Inflammatory macrophage treated with lipopolysaccharide for 1 hour (primary cell): ENCODE data around the gene KRTAP29-1.
"Not testable (repeated sequence)": the region's sequence is repeated elsewhere in the genome, so short reads cannot be mapped to it uniquely, and the experiment has no call there.

Source experiments
- DNase-seq, 2 donors: peaks; one replicate each; pipeline ENCODE4 v3.0.0-alpha.2; 2020 to 2022

KRTAP29-1 gene

GRCh38 chr17:41301916-41302901 is at the start of gene KRTAP29-1:
Gene KRTAP29-1 (minus strand): TSS chr17:41302851. CDS start chr17:41302851, 0 bp downstream.
- DNase-seq = peak in 1 of 2 donors; percentile 9

GRCh38 chr17:41351177-41351576 is 48.5 kb upstream of the KRTAP29-1 start:
- DNase-seq = no peak

DNA sequence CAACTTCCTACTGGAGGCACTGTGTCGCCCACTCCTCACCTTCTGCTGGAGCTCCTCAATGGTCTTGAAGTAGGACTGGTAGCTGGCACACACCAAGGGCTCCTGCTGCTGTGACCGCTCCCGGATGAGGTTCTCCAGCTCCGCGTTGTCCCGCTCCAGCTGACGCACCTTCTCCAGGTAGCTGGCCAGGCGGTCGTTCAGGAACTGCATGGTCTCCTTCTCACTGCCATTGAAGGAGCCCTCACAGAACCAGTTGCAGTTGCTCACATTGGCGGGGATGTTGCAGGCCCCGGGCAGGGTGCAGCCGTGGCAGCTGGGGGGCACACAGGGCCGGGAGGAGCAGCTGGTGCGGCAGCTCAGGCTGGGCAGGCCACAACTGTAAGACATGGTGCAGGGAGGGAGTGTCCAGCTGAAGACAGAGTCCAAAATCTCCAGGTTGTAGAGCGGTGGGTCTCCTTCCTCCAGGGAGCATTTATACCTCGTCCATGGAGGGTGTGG is 47.8 kb upstream of the KRTAP29-1 start, which contains the start of gene KRT33A:
TSS of gene KRT33A (minus strand) at position 448 of the 498 bp plus-strand sequence. CDS start at position 387, 61 bp downstream.
- DNase-seq = not testable (repeated sequence)

DNA sequence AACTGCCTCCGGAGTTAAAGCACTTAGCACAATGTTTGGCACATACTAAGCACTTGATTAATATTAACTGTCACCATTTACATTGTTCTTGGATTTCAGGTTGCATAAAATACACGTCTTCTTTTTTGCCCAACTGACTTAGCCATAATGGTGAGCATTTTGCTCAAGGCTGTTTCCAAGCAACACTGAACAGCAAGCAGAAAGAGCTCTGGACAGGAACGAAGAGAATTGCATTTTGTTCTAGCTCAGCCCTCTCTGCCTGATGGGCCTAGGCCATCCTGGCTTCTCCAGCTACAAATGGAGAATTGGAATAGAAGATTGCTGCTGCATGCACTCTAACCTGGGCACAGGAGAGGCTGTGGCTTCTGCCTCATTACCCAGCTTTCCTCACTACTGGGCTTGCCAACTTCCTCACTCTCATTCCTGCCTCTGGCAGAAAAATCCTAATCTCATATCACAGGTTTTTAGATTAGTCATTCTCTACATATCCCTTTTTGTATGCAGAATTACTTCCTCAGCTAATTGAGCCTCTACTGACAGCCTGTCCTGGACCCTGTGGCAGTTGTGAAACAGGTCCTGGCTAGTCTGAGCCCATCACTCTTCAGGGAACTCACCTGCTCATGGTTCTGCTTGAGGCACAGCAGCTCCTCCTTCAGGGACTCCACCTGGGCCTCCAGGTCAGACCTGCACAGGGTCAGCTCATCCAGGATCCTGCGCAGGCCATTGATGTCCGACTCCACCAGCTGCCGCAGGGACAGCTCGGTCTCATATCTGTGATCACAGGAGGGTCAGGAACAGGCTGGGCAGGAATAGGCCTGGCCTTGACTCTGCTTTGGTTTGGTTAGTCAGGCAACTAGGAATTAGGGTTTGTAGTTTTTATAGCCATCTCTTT is 45.5 kb upstream of the KRTAP29-1 start:
- no peak for DNase-seq

DNA sequence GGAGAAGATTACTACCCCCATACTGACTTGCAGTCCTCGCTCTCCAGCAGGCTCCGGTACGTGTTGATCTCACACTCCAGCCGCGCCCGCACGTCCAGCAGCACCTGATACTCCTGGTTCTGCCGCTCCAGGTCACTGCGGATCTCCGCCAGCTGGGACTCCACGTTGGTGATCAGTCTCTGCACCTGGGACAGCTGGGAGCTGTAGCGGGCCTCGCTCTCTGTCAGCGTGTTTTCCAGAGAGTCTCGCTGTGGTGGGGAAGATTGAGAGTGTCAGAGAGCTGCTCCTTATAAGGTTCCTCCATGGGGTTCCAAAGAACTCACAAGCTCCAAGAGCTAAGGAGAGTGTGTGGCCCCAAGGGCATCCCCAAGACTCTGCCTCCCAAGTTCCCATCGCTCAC is 43.8 kb upstream of the KRTAP29-1 start:
- DNase-seq = not testable (repeated sequence)

DNA sequence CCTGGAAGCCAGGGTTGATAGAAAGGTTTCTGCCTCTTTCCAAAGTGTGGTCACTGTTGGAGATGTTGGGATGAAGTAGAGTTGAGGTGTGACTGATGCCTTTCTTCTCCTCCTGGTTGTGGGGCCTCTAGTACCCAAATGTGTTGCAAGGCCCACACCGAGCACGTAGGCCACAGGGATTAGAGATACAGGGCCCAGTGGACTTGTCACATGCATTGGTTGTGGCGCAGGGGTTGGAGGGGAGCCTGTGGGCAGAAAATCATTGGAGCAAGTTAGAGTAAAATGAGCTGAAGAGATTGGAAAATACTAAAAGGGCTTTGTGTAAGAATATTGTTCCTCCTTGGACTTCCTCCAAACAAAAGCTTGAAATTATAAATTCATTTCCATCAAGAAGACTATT is 43.3 kb upstream of the KRTAP29-1 start:
- no peak for DNase-seq

DNA sequence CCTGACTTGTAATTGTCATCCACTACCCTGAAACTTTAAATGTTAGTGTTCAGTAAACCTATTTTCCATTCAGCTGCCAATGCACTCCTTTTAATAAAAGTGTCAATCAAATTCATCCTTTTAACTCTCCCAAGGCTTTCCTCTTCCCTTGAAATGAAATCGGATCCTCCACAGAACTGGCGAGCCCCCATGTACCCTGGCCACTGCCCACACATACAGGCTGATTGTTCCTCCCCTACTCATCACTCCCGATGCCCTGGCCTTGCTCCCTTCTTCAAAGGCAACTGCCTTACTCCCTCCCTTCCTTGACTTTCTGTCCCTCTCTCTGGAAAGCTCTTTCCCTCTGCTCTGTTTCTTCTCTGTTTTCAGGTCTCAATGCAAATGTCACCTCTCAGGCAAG is 40.4 kb upstream of the KRTAP29-1 start:
- no peak for DNase-seq

- DNase-seq = no peak
Measured at GRCh38 chr17:41340934-41341861, 38.5 kb upstream of the KRTAP29-1 start.

DNA sequence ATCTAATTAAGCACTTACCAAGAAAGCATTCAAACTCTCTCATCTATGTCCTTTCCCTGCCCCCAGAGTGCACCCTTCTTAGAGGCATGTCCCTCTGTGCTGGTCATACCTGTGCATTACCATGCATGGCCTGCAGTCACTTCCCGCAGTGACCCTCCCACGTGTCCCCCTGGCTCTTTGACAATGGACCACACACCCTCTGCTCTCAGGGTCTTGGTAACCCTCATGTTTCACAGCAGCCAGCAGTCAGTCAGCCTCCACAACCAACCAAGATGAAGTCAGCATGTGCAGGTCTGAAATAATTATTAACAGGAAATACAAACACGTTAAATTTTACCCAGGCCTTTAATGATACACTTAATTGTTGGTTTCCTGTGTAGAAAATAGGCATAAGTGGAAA is 37.8 kb upstream of the KRTAP29-1 start:
- no peak for DNase-seq

DNA sequence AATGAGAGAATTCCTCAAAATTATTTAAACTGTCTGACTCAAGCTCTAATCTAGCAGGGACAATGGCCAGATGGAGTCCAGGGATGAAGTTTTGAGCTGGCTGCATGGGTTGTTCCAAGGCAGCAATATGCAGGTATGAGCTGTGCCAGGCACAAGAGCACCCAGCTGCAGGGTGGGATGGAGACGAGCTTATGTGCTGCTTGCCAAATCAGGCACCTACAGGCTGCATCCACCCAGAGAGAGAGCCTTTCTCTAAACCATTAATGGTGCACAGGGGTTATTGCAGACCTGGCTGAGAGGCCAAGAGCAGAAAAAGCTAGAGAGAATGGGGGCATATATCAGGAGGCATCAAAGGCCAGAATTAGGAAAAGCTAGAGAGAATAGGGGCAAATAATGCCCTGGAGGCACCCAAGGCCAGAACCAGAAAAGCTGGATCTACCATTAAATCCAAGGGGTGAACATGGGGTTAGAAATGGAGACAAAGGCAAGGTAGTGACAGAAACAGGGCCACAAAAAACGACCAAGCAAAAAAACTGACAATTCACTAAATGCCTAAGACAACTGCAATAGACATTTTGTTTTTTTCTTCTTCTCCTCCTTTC is 37.0 kb upstream of the KRTAP29-1 start:
- no peak for DNase-seq

GRCh38 chr17:41338961-41339485 is 36.4 kb upstream of the KRTAP29-1 start:
- DNase-seq = peak; percentile 18 to 31

DNA sequence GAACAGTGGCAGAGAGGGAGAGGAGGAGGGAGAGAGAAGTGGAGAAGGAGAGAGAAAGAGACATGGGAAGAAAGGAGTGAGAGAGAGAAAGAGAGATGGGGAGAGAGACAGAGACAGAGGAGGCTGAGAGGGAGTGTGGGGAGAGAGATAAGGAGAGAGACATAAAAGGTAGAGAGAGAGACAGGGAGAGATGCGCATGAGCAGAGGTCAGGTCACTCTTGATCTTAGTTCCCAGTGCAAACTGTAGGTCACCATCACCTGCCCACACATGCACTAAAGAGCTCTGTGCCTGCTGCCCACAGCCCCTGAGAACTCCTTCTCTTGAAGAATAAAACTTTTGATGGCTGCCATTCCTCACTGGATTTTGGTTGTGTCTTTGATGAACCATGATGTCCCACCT is 33.1 kb upstream of the KRTAP29-1 start:
- DNase-seq = no peak

DNA sequence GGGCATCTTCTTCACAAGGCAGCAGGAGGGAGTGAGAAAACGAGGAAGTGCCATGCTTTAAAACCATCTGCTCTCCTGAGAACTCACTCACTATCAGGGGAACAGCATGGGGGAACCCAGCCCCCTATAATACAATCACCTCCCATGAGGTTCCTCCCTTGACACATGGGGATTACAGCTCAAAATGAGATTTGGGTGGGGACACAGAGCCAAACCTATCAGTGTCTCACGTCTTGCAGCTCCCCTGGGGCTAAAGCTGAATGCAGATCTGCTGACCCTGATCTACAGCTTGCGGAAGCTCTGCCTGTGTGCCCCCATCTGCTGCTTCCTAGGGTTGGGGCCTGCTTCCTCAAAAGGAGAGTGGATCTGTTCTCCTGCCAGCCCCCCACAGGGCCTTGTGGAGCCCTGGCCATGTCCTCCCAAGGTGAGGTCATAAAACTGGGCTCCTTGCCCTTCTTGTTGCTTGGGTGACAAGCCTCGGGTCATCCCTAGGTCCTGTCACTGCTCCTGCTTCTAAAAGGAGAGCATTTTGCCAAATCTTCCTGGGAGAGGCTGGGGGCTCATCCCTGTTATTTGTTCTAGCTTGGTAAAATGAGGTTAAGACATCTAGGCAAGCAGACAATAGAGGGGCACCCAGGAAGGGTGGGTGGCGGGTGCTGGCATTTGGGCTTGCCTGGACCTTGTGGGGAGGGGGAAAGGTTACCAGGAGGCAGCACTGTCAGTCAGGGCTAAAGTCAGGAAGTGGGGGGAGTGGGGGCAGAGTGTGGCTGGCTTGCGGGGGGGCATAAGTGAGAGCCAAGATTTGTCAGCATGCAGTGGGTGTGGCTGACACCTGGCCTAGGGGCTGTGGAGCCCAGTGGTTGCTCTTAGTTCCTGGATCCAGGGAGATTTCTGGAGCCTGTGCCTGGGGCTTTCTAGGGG is 32.0 kb upstream of the KRTAP29-1 start:
- no peak for DNase-seq

DNA sequence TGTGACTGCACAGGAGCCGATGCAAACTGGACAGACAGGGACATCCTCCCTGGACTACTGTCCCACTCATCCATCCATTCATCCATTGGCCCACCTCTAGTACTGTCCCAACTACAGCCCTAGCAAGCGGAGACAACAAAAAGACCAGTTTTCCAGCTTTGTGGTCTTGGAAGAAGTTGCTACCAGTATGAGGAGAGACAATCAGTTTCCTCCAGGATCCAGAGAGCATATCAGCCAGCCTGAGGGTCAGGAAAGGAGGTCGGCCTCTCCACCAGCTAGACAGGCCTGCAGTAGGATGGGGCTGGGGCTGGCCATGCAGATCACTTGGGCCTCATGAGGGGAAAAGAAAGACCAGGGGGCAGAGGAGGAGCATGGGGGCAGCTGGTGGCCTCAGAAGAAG is 31.2 kb upstream of the KRTAP29-1 start:
- DNase-seq = no peak

- no peak for DNase-seq
Measured at GRCh38 chr17:41333098-41333497, 30.4 kb upstream of the KRTAP29-1 start.

GRCh38 chr17:41332239-41332638 is 29.6 kb upstream of the KRTAP29-1 start:
- DNase-seq = no peak

DNA sequence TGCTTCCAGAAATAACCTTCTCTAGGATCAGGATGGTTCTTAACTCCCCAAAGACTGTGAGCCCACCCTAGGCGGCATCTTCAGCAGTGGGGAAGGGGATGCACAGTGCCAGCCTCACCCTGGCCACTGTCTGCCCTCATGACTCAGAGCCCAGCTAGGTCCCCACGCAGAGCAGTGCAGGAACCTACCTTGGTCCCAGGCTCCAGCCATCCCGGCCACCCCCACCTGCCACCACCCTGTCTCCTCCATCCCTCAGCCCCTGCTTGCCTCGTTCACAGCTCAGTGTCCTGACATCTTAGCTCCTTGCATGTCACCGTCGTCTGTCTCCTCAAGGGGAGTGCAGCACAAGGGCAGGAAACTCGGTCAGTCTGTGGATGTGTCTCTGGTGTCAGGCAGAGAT is 29.0 kb upstream of the KRTAP29-1 start:
- no peak for DNase-seq

DNA sequence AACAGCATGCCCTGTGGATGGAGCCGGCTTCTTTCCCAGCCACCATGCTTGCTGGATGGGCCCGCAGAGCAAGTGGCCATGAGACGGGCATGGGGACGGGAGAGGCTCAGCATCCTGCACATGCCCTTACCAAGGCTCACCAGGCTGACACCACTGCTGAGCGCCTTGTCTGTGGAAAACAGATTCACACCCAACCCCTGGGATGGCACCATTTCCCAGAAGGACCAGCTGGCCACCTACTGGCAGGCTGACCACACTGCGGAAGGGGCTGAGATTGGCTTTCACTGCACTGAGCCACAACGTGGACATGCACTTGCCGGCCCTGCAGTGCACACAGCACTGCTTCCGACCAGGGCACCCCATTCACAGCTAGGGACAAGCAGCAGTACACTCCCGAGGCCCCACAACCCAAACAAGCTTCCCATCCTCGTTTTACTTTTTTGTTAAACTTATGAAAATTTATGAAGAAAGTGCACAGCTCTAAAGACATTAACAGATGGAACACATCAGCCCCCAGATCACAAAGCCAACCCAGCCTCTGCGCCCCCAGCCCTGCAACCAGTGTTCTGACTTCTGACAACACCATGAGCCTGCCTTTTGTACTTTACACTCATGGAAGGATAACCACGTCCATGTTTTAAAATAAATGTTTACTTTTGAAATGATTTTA is 26.8 kb upstream of the KRTAP29-1 start:
- peak; percentile 12 to 69 for DNase-seq

- DNase-seq = no peak
Measured at GRCh38 chr17:41328207-41328606, 25.6 kb upstream of the KRTAP29-1 start.
